ENCODE results near the gene STPG2. TPM values are rescaled to one million over a fixed set of nuclear protein-coding genes. Genes with fewer than 3 reads are reported as not detected.

The STPG2 gene
- total and polyA plus RNA-seq, 2 of the 8 experiments (the other 6 are each of a cell fraction or from before 2014, with no cell fraction given): 0.03 TPM; not detected in 1

- TF ChIP-seq ATF3 (IDR thresholded peaks at IDR 0.05; ENCODE audit: insufficient read depth, low read depth, low read length) (no peak), RFX5 (IDR thresholded peaks at IDR 0.05; ENCODE audit: borderline replicate concordance, low read depth, low read length) (no peak), NRF1 (IDR thresholded peaks at IDR 0.05; ENCODE audit: low read depth, low read length) (no peak), SIX5 (IDR thresholded peaks at IDR 0.05; ENCODE audit: low read depth, low read length) (no peak), USF2 (IDR thresholded peaks at IDR 0.05; ENCODE audit: low read length) (no peak), BACH1 (IDR thresholded peaks at IDR 0.05; ENCODE audit: low read length) (no peak), KDM4A (IDR thresholded peaks at IDR 0.05; ENCODE audit: low read depth, low read length, severe bottlenecking) (no peak), CBX5 (IDR thresholded peaks at IDR 0.05; ENCODE audit: low read depth, low read length) (no peak)
Measured at GRCh38 chr4:97841512-97841911, 301.8 kb downstream of the STPG2 start (continued).

Data from H1 (cell line).